GM12892 (cell line): ENCODE data around the gene FOXQ1.

Experiments
- POLR2A ChIP-seq: IDR thresholded peaks from 2 replicates; pipeline ENCODE4 v1.6.1; 2011; ENCODE audit warnings: low read depth, low read length, control low read depth
- POLR2AphosphoS5 ChIP-seq: IDR thresholded peaks from 2 replicates; pipeline ENCODE4 v1.6.1; 2011; ENCODE audit warnings: low read depth, low read length, control low read depth
- TAF1 ChIP-seq: IDR thresholded peaks from 2 replicates; pipeline ENCODE4 v1.6.1; 2011; ENCODE audit warnings: low read depth, mild to moderate bottlenecking, control low read depth, low read length, borderline replicate concordance

DNA sequence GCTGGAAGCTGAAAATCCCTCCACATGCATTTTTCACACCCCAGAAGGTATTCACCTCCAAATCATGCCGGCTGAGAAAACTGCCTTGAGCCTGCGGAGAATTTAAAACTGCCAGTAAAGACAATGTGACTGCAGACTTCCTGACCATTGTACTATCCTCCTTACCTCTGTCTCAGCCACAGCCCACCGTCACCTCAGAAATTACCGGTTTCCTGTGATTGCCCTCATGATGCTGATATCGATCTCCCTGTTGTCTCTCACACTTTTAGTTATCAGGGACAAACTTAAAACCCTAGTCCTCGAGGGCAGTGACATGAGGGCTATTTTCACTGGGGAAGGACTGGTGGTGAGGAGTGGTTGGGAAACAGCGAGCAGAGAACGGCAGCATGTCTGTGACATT lies 30.2 kb upstream of the FOXQ1 start:
- TF ChIP-seq POLR2A (no peak), POLR2AphosphoS5 (no peak), TAF1 (no peak)
